ENCODE measurements around the gene MPC2. TPM values are rescaled to one million over a fixed set of nuclear protein-coding genes. Genes with fewer than 3 reads are reported as not detected.
"Not testable (repeated sequence)": the region's sequence is repeated elsewhere in the genome, so short reads cannot be mapped to it uniquely, and the experiment has no call there.

Gene MPC2
- total RNA-seq, 1 donor from 2014 or later: 28.6 TPM

DNA sequence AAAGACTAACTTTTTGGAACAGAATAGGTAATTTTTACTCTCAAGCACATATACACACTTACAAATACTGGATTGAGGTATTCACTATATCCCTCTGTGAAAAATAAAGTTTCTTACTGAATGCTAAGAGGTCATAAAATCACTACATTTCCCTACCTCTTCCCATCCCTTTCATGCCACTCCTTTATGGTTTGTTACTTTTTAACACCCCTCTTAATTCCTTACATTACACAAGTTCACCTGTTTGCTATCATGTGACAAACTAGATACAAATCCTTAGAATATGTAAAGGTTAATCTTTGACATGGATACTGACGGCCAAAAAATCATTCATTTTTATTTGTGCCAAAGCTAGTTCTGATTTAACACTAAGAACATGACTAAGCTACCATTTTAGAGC, 7.1 kb downstream of the MPC2 start:
- CTCF ChIA-PET: no interaction called here
- no peaks in the 10 kb centered on the region for H3K36me3 Mint-ChIP-seq (ENCODE audit: low read depth)
- H3K4me3 Mint-ChIP-seq: no peak overlapping the region
- no peak for ATAC-seq (ENCODE audit: low read depth)
- POLR2A ChIA-PET: no interaction called here
- no peak overlapping the region for H3K27ac Mint-ChIP-seq
- intact Hi-C loops (cut with micrococcal nuclease): loop anchor here (10.0 kb wide), 2 partner anchors 1175 to 1775 kb away; partner anchors contain the start of gene ATP1B1
- no peak for DNase-seq
- no peaks in the 10 kb centered on the region for H3K27me3 Mint-ChIP-seq
- peaks cover 24% of the 10 kb centered on the region for H3K4me1 Mint-ChIP-seq
- no peaks in the 10 kb centered on the region for H3K9me3 Mint-ChIP-seq
- TF ChIP-seq, protein P1, sequence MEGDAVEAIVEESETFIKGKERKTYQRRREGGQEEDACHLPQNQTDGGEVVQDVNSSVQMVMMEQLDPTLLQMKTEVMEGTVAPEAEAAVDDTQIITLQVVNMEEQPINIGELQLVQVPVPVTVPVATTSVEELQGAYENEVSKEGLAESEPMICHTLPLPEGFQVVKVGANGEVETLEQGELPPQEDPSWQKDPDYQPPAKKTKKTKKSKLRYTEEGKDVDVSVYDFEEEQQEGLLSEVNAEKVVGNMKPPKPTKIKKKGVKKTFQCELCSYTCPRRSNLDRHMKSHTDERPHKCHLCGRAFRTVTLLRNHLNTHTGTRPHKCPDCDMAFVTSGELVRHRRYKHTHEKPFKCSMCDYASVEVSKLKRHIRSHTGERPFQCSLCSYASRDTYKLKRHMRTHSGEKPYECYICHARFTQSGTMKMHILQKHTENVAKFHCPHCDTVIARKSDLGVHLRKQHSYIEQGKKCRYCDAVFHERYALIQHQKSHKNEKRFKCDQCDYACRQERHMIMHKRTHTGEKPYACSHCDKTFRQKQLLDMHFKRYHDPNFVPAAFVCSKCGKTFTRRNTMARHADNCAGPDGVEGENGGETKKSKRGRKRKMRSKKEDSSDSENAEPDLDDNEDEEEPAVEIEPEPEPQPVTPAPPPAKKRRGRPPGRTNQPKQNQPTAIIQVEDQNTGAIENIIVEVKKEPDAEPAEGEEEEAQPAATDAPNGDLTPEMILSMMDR (IDR thresholded peaks at IDR 0.05): no peak

- POLR2A ChIA-PET, H3K9me3 Mint-ChIP-seq: not testable (repeated sequence)
These were observed 8.0 kb downstream of the MPC2 start for GRCh38 chr1:167928919-167929318.

DNA sequence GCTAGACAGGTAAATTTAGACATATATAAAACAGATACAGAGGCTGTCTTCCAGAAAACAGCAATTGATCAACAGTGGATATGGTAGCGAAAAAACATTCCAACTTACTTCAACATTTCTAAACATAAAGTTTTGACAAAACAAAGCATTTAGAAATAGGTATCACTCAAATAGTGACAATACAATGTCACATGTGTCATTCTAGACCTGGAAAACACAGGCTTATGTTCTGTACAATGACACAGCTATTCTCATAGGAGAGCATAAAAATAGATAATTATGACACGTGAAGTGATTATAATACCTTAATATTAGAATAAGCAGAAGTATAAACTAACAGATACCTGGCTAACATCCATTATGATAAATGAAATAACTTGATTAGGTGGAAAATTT, 8.4 kb downstream of the MPC2 start:
- Mint-ChIP-seq H3K27me3 (no peaks in the 10 kb centered on the region), H3K36me3 (ENCODE audit: low read depth) (no peaks in the 10 kb centered on the region), H3K4me3 (no peak overlapping the region), H3K9me3 (no peaks in the 10 kb centered on the region), H3K4me1 (peaks cover 15% of the 10 kb centered on the region), H3K27ac (no peak overlapping the region)
- DNase-seq: no peak
- ChIA-PET POLR2A (interaction anchor here (2.1 kb wide), 1 partner anchor 7 kb away, joined by 8 read pairs; the partner anchor contains the start of gene DCAF6), CTCF (interaction anchor here (1.3 kb wide), 1 partner anchor 8 kb away, joined by 3 read pairs; the partner anchor contains the start of genes DCAF6 and MPC2)
- TF ChIP-seq, protein P1 (IDR thresholded peaks at IDR 0.05): no peak
- intact Hi-C loops (cut with micrococcal nuclease): no loop called here
- no peak for ATAC-seq (ENCODE audit: low read depth)

More at GRCh38 chr1:167928919-167929318, 8.0 kb downstream of the MPC2 start:
- H3K36me3 Mint-ChIP-seq (ENCODE audit: low read depth); DNase-seq; H3K4me3 Mint-ChIP-seq; CTCF ChIA-PET; ATAC-seq (ENCODE audit: low read depth); H3K27me3 Mint-ChIP-seq; intact Hi-C loops (cut with micrococcal nuclease); H3K27ac Mint-ChIP-seq: not testable (repeated sequence)
- peaks cover 19% of the 10 kb centered on the region for H3K4me1 Mint-ChIP-seq

GRCh38 chr1:167927046-167927754, 9.7 kb downstream of the MPC2 start:
- Mint-ChIP-seq H3K27me3 (no peaks in the 10 kb centered on the region), H3K9me3 (no peaks in the 10 kb centered on the region), H3K4me3 (no peak overlapping the region), H3K27ac (no peak overlapping the region), H3K36me3 (ENCODE audit: low read depth) (peaks cover 10% of the 10 kb centered on the region), H3K4me1 (peaks cover 11% of the 10 kb centered on the region)
- ATAC-seq (ENCODE audit: low read depth): no peak
- ChIA-PET POLR2A (interaction anchor here (2.1 kb wide), 1 partner anchor 9 kb away, joined by 8 read pairs; the partner anchor contains the start of gene DCAF6), CTCF (interaction anchor here (1.3 kb wide), 1 partner anchor 9 kb away, joined by 3 read pairs; the partner anchor contains the start of genes DCAF6 and MPC2)
- intact Hi-C loops (cut with micrococcal nuclease): no loop called here
- TF ChIP-seq, protein P1 (IDR thresholded peaks at IDR 0.05): no peak
- DNase-seq: no peak

GRCh38 chr1:167926486-167926997, 10.3 kb downstream of the MPC2 start:
- ChIA-PET CTCF (no interaction called here), POLR2A (interaction anchor here (2.1 kb wide), 1 partner anchor 9 kb away, joined by 8 read pairs; the partner anchor contains the start of gene DCAF6)
- H3K27me3 Mint-ChIP-seq: no peaks in the 10 kb centered on the region
- no peak overlapping the region for H3K4me3 Mint-ChIP-seq
- H3K4me1 Mint-ChIP-seq: peaks cover 14% of the 10 kb centered on the region
- no peak for DNase-seq
- intact Hi-C loops (cut with micrococcal nuclease): no loop called here
- H3K9me3 Mint-ChIP-seq: no peaks in the 10 kb centered on the region
- ATAC-seq (ENCODE audit: low read depth): no peak
- TF ChIP-seq, protein P1 (IDR thresholded peaks at IDR 0.05): no peak
- H3K27ac Mint-ChIP-seq: no peak overlapping the region
- peaks cover 13% of the 10 kb centered on the region for H3K36me3 Mint-ChIP-seq (ENCODE audit: low read depth)

All from activated B cell treated with CpG ODN at 0.5 μM for 24 hours (primary cell).